CD14-positive monocyte (primary cell): ENCODE data around the gene GMPPA. TPM values are rescaled to one million over a fixed set of nuclear protein-coding genes. Genes with fewer than 3 reads are reported as not detected.

Experiments used
- DNase-seq, 3 donors: peaks; one replicate each; pipeline ENCODE4 v3.0.0-alpha.2; 2011 to 2022
- H2AFZ ChIP-seq: 2 replicates; pipeline ENCODE4 v1.6.0; 2012; ENCODE audit warnings: mild to moderate bottlenecking, low read depth, low read length, inconsistent platforms; ENCODE audit not compliant: insufficient read depth, poor library complexity, severe bottlenecking
- H3K27ac ChIP-seq, 2 donors: 1 replicate in 1 of 2; 2 replicates in 1 of 2; pipeline ENCODE4 v1.5.1; 2012 to 2013; ENCODE audit warnings: low read length in 2 of 2, control low read depth in 1 of 2, inconsistent platforms in 1 of 2, low read depth in 1 of 2, mild to moderate bottlenecking in 1 of 2
- H3K27me3 ChIP-seq, 2 donors: one replicate each; pipeline versions ENCODE4 v1.6.0 to v1.6.1; 2011 to 2013; ENCODE audit warnings: low read length in 2 of 2; ENCODE audit not compliant: control insufficient read depth in 2 of 2, insufficient read depth in 2 of 2
- H3K36me3 ChIP-seq, 2 donors: replicated peaks in 1 of 2; 1 replicate in 1 of 2; 2 replicates in 1 of 2; pipeline versions ENCODE4 v1.5.1 to v1.6.1; 2012 to 2013; ENCODE audit warnings: low read length in 2 of 2, control low read depth in 1 of 2, inconsistent platforms in 1 of 2, mild to moderate bottlenecking in 1 of 2; ENCODE audit not compliant: insufficient read depth in 2 of 2, control insufficient read depth in 1 of 2
- H3K4me1 ChIP-seq, 2 donors: 1 replicate in 1 of 2; 2 replicates in 1 of 2; pipeline versions ENCODE4 v1.5.1 to v1.6.1; 2012 to 2013; ENCODE audit warnings: low read length in 2 of 2, control low read depth in 1 of 2, inconsistent platforms in 1 of 2, mild to moderate bottlenecking in 1 of 2, moderate library complexity in 1 of 2; ENCODE audit not compliant: insufficient read depth in 2 of 2, control insufficient read depth in 1 of 2
- H3K4me2 ChIP-seq: replicated peaks from 2 replicates; pipeline ENCODE3; 2012; ENCODE audit warnings: low read length, moderate library complexity, mild to moderate bottlenecking; ENCODE audit not compliant: poor library complexity, severe bottlenecking; ENCODE audit errors: extremely low read depth
- H3K4me3 ChIP-seq, 3 experiments: fragments of 200-600 bp in 1 of 3; sonication (generic) in 1 of 3; replicated peaks in 1 of 3; 1 replicate in 2 of 3; 2 replicates in 1 of 3; pipeline ENCODE4 v1.5.1; 2011 to 2013; ENCODE audit warnings: low read length in 3 of 3, mild to moderate bottlenecking in 3 of 3, control low read depth in 2 of 3, low read depth in 2 of 3, inconsistent platforms in 1 of 3, moderate library complexity in 1 of 3
- H3K79me2 ChIP-seq: 2 replicates; pipeline ENCODE4 v1.6.0; 2012; ENCODE audit warnings: mild to moderate bottlenecking, control low read depth, inconsistent platforms, low read length, moderate library complexity; ENCODE audit not compliant: insufficient read depth
- H3K9ac ChIP-seq: 2 replicates; pipeline ENCODE4 v1.6.0; 2017; ENCODE audit warnings: low read length, mild to moderate bottlenecking; ENCODE audit not compliant: insufficient read depth, poor library complexity, severe bottlenecking
- H3K9me3 ChIP-seq, 2 donors: replicated peaks in 1 of 2; 1 replicate in 1 of 2; 2 replicates in 1 of 2; pipeline versions ENCODE4 v1.5.1 to v1.6.1; 2012 to 2013; ENCODE audit warnings: low read length in 2 of 2, control low read depth in 1 of 2; ENCODE audit not compliant: control insufficient read depth in 1 of 2, insufficient read depth in 1 of 2
- H4K20me1 ChIP-seq: 2 replicates; pipeline ENCODE4 v1.6.0; 2012; ENCODE audit warnings: mild to moderate bottlenecking, low read length, control low read depth, moderate library complexity; ENCODE audit not compliant: insufficient read depth
- H3K27ac Mint-ChIP-seq, 7 donors: one replicate each; pipeline ENCODE4 v1.8.0; 2020; ENCODE audit warnings: mild to moderate bottlenecking in 7 of 7, mixed read lengths in 7 of 7, moderate library complexity in 6 of 7, inconsistent platforms in 2 of 7
- H3K27me3 Mint-ChIP-seq, 3 donors: one replicate each; pipeline ENCODE4 v1.8.0; 2021 to 2022; ENCODE audit warnings: low read depth in 3 of 3, mild to moderate bottlenecking in 3 of 3, mixed read lengths in 3 of 3, moderate library complexity in 3 of 3, inconsistent platforms in 1 of 3
- H3K36me3 Mint-ChIP-seq, 2 donors: one replicate each; pipeline ENCODE4 v1.8.0; 2020; ENCODE audit warnings: mixed read lengths in 2 of 2, inconsistent platforms in 1 of 2, mild to moderate bottlenecking in 1 of 2
- H3K4me1 Mint-ChIP-seq: one replicate; pipeline ENCODE4 v1.8.0; 2020; ENCODE audit warnings: mild to moderate bottlenecking, mixed read lengths
- H3K4me3 Mint-ChIP-seq, 2 donors: one replicate each; pipeline ENCODE4 v1.8.0; 2020; ENCODE audit warnings: mild to moderate bottlenecking in 2 of 2, mixed read lengths in 2 of 2, moderate library complexity in 1 of 2
- H3K9me3 Mint-ChIP-seq, 7 donors: one replicate each; pipeline ENCODE4 v1.8.0; 2020 to 2022; ENCODE audit warnings: mixed read lengths in 7 of 7, mild to moderate bottlenecking in 6 of 7, moderate library complexity in 6 of 7, inconsistent platforms in 2 of 7
- WGBS: methylation state at CpG from one replicate; pipeline ENCODE4 v1.1.5; 2013; ENCODE audit warnings: missing lambda C conversion rate; ENCODE audit not compliant: insufficient coverage; 5-methylcytosine and 5-hydroxymethylcytosine counted together
- intact Hi-C, 2 donors: fragments of 100-400 bp; cut with micrococcal nuclease; formaldehyde crosslinking; loops; one replicate each; pipeline versions ENCODE4 v1.15.0 to v1.15.1; 2023
- polyA plus RNA-seq, 3 donors: library from polyadenylated mRNA; depleted of rRNA in 1 of 3; unstranded in 2 of 3; stranded (reverse) in 1 of 3; fragments of 300-500 nt in 2 of 3; fragments of >200 nt in 1 of 3; fragmentation: Illumina TruSeq in 2 of 3; gene quantifications; 1 replicate in 2 of 3; 2 replicates in 1 of 3; pipeline ENCODE4 v1.2.3, GENCODE V29; 2012 to 2021
- TF ChIP-seq, protein P1 (sequence below): fragments of 200-600 bp; IDR thresholded peaks from one replicate; pipeline ENCODE4 v1.8.0; 2022; ENCODE audit warnings: antibody characterized with exemption, mild to moderate bottlenecking

The GMPPA gene
- polyA plus RNA-seq, 3 donors = 35.5 to 71.2 (median 35.9) TPM

- Histone ChIP-seq H2AFZ (no peak overlapping the region), H3K9ac (no peak overlapping the region), H3K4me2 (no peak overlapping the region), H3K27me3 (peaks cover 48 to 71% of the 10 kb centered on the region in 2 donors), H3K4me1 (no peaks in the 10 kb centered on the region), H3K79me2 (no peaks in the 10 kb centered on the region), H4K20me1 (no peaks in the 10 kb centered on the region), H3K27ac (no peak overlapping the region), H3K36me3 (no peaks in the 10 kb centered on the region), H3K9me3 (peaks cover 0 to 14% of the 10 kb centered on the region in 2 donors), H3K4me3 (no peak overlapping the region)
- Mint-ChIP-seq H3K27me3 (peaks cover 75 to 91% (median 87%) of the 10 kb centered on the region in 3 donors), H3K4me3 (no peak overlapping the region), H3K36me3 (peaks cover 0 to 6% of the 10 kb centered on the region in 2 donors), H3K4me1 (no peaks in the 10 kb centered on the region), H3K27ac (no peak overlapping the region), H3K9me3 (peaks cover 0 to 8% (median 2%) of the 10 kb centered on the region in 7 donors)
- TF ChIP-seq, protein P1, sequence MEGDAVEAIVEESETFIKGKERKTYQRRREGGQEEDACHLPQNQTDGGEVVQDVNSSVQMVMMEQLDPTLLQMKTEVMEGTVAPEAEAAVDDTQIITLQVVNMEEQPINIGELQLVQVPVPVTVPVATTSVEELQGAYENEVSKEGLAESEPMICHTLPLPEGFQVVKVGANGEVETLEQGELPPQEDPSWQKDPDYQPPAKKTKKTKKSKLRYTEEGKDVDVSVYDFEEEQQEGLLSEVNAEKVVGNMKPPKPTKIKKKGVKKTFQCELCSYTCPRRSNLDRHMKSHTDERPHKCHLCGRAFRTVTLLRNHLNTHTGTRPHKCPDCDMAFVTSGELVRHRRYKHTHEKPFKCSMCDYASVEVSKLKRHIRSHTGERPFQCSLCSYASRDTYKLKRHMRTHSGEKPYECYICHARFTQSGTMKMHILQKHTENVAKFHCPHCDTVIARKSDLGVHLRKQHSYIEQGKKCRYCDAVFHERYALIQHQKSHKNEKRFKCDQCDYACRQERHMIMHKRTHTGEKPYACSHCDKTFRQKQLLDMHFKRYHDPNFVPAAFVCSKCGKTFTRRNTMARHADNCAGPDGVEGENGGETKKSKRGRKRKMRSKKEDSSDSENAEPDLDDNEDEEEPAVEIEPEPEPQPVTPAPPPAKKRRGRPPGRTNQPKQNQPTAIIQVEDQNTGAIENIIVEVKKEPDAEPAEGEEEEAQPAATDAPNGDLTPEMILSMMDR = no peak
- WGBS = 66% methylated on average over 10 of the region's 11 CpGs
- intact Hi-C loops = loop anchor here in 1 of 2 donors (2.0 to 5.0 kb wide), 3 partner anchors 34 to 124 kb away; no protein-coding TSS in a partner anchor
- no peak for DNase-seq
Measured at GRCh38 chr2:219526320-219527075, 27.8 kb downstream of the GMPPA start.

DNA sequence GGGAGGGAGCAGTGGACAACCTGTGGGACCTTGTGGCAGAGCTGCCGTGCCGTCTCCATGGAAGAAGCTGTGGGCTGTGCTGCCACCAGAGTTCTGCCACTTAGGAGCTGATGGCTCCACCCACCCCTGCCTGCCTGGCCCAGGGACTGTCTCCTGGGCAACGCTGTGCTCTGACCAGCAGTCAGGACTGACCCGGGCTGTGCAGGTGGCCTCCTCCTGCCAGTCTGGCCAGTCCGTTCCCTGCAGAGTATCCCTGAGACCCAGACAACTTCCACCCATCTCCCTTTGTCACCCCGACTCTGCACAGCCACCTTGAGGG, 28.3 kb downstream of the GMPPA start:
- no peak overlapping the region for H3K4me3 Mint-ChIP-seq
- Histone ChIP-seq H4K20me1 (no peaks in the 10 kb centered on the region), H3K27ac (no peak overlapping the region), H3K9ac (no peak overlapping the region), H3K9me3 (peaks cover 0 to 14% of the 10 kb centered on the region in 2 donors), H3K4me1 (no peaks in the 10 kb centered on the region), H3K27me3 (peaks cover 42 to 66% of the 10 kb centered on the region in 2 donors), H3K36me3 (no peaks in the 10 kb centered on the region), H2AFZ (no peak overlapping the region), H3K79me2 (no peaks in the 10 kb centered on the region), H3K4me2 (no peak overlapping the region), H3K4me3 (no peak overlapping the region)
- intact Hi-C loops = loop anchor here in 1 of 2 donors (2.0 to 5.0 kb wide), 3 partner anchors 35 to 124 kb away; no protein-coding TSS in a partner anchor
- H3K36me3 Mint-ChIP-seq = peaks cover 0 to 1% of the 10 kb centered on the region in 2 donors
- peaks cover 0 to 5% (median 2%) of the 10 kb centered on the region in 7 donors for H3K9me3 Mint-ChIP-seq
- no peak overlapping the region for H3K27ac Mint-ChIP-seq
- 52% methylated on average over 6 of the region's 6 CpGs for WGBS
- TF ChIP-seq, protein P1 = no peak
- H3K4me1 Mint-ChIP-seq = no peaks in the 10 kb centered on the region
- H3K27me3 Mint-ChIP-seq = peaks cover 70 to 88% (median 84%) of the 10 kb centered on the region in 3 donors
- no peak for DNase-seq
